CD4-positive, alpha-beta T cell treated with Interleukin-1 beta for 1 hour (primary cell): ENCODE data around the gene SYS1.
A peak's percentile ranks its signal among the peaks of the same experiment; 100 is the strongest.

ENCODE experiments used
- DNase-seq, 2 donors: peaks; one replicate each; pipeline ENCODE4 v3.0.0-alpha.2; 2020 to 2022

SYS1 gene

GRCh38 chr20:45392733-45393132 is 29.8 kb downstream of the SYS1 start:
- no peak for DNase-seq

- DNase-seq, result no peak
Observed at GRCh38 chr20:45394221-45395113, 31.5 kb downstream of the SYS1 start.

GRCh38 chr20:45395114-45395415 is 32.1 kb downstream of the SYS1 start:
- no peak for DNase-seq

- no peak for DNase-seq
Observed at GRCh38 chr20:45399018-45399417, 36.1 kb downstream of the SYS1 start.

GRCh38 chr20:45400346-45401031 is 37.5 kb downstream of the SYS1 start:
- no peak for DNase-seq

- no peak for DNase-seq
Observed at GRCh38 chr20:45402946-45403345, 40.0 kb downstream of the SYS1 start.

- no peak for DNase-seq
Observed at GRCh38 chr20:45404438-45404837, 41.5 kb downstream of the SYS1 start.

- no peak for DNase-seq
Observed at GRCh38 chr20:45405571-45406259, 42.8 kb downstream of the SYS1 start.

- peak; percentile 39 to 42 for DNase-seq
Observed at GRCh38 chr20:45406260-45407066, 43.5 kb downstream of the SYS1 start.

GRCh38 chr20:45407067-45407745 is 44.2 kb downstream of the SYS1 start:
- no peak for DNase-seq

- no peak for DNase-seq
Observed at GRCh38 chr20:45407783-45408645, 45.1 kb downstream of the SYS1 start, which contains the start of gene DBNDD2. TSS of gene DBNDD2 (plus strand) at chr20:45408289. CDS start at chr20:45408468, 179 bp downstream.

- peak in 1 of 2 donors; percentile 38 for DNase-seq
Observed at GRCh38 chr20:45408646-45409213, 45.8 kb downstream of the SYS1 start.

GRCh38 chr20:45409521-45410272 is 46.7 kb downstream of the SYS1 start:
- no peak for DNase-seq

GRCh38 chr20:45410887-45411286 is 47.9 kb downstream of the SYS1 start:
- no peak for DNase-seq

- DNase-seq, result no peak
Observed at GRCh38 chr20:45412653-45413052, 49.7 kb downstream of the SYS1 start.

GRCh38 chr20:45413479-45413878 is 50.5 kb downstream of the SYS1 start:
- no peak for DNase-seq

GRCh38 chr20:45415822-45416637 is 53.1 kb downstream of the SYS1 start, which contains the start of gene PIGT:
TSS of gene PIGT (plus strand) at chr20:45416141. CDS start at chr20:45416157, 16 bp downstream.
- peak; percentile 90 to 91 for DNase-seq

- no peak for DNase-seq
Observed at GRCh38 chr20:45416917-45417316, 54.0 kb downstream of the SYS1 start.
